ENCODE results near the gene GLUL.
"Not testable (repeated sequence)": the region's sequence is repeated elsewhere in the genome, so short reads cannot be mapped to it uniquely, and the experiment has no call there.

The GLUL gene

GRCh38 chr1:182359645-182360044 lies 31.9 kb downstream of the GLUL start:
- DNase-seq, result no peak

GRCh38 chr1:182357913-182358312 lies 33.7 kb downstream of the GLUL start:
- DNase-seq, result no peak

GRCh38 chr1:182357171-182357570 lies 34.4 kb downstream of the GLUL start:
- DNase-seq, result no peak

GRCh38 chr1:182355723-182356098 lies 35.9 kb downstream of the GLUL start:
- no peak for DNase-seq

- no peak for DNase-seq
These were observed 39.7 kb downstream of the GLUL start for GRCh38 chr1:182351790-182352364.

- no peak for DNase-seq
These were observed 40.8 kb downstream of the GLUL start for GRCh38 chr1:182350839-182351238.

DNA sequence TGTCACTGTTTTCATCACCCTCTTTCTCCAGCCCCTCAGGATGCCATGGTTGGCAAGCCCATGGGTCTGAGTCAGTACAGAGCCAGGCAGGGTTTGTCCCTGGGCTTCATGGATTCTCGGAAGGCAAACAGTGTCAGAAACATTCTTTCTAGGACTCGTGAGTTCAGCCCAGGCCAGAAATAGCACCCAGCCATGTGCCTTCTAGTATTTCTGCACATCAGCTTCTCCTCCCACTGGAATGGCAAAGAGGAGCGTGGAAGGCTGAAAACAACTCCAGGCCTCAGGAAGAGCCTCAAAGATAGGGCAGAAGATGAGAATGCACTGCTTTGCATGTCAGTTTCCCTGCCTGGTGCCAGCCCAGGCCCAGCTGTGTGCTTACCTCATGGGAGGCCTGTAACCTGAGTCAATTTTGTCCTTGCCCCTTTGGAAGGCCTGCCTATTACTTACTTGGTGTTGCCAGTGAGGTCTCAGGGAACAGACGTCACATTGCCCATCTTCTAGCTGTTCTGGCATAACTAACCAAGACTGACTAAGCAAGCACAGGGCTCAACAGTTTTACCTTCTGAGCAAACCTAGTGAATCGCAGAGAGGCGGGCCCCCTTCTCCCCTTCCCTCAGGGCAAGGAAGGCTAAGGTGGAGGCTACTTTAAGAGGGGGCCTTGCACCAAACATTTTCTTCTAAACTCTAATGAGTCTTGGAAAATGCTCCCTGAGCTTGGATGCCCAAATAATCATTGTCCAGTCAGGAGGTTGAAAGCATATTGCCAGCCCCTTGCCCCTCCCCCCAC lies 42.4 kb downstream of the GLUL start:
- DNase-seq, result no peak

DNA sequence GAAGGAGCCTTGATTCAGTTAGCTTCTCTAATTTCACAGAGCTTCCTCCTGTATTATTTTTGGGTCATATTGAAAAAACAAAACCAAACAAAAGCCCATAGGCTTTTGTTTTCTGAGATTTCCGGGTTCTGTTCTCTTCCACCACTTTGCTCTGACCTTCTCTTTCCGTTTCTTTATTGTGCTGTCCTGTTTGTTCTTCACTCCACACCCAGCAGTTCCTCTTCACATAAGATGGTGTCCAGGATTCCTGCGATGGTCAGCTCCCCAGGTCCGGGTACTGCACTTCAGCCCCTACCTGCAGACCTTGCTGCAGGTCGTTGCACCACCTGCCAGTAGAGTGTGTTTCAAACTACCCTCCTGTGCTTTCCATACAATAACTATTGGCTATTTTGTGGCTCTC lies 44.6 kb downstream of the GLUL start:
- no peak for DNase-seq

- no peak for DNase-seq
These were observed 51.1 kb downstream of the GLUL start for GRCh38 chr1:182340233-182341058.

DNA sequence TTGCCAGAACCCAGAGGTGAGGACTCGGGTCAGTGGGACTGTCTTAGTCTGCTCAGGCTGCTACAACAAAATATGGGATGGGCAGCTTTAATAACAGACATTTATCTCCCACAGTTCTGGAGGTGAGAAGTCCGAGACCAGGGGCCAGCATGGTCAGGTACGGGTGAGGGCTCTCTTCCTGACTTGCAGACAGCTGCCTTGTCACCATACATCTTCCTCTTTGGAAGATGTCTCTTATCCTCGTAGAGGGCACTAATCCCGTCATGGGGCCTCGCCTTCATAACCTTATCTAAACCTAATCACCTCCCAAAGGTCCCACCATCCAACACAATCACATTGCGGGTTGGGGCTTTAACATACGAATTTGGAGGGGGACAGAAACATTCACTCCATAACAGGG lies 51.9 kb downstream of the GLUL start:
- DNase-seq, result no peak

GRCh38 chr1:182338806-182339370 lies 52.7 kb downstream of the GLUL start:
- DNase-seq, result no peak

DNA sequence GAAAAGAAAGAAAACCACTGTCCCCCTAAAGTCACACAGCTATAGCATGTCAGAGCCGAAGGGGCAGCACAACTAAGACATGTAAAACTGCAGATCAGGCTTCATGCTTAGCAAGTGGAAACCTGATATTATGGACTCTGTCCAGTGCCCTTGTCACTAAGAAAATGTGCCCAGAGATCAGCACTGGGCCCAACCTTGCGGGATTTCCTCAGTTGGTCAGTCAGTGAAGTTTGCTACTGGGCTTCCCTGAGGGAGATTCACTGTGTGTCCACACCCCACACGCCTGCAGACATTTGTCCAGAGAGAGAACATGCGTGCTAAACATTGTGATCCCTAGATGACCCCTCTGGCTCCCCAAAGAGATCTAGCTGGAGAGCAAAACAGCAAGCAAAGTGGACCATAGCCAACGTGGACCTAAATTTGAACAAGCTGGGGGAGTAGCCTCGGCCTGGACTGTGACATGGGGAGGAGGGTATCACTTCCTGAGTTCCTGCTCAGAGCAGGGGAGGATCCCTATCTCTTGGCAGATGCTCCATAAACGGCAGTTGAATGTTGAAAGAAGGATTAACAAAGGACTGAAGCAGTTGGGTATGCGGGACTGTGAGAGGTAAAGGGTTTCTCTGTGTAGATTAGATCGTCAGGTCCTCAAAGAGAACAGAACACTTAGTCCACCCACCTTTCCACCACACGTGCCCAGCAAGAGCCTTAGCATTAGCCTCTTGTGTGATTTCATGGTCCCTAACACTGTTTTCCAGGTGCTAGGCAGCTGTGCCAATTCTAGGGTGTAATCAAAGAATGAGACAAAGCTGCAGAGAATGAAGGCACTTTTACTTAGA lies 53.6 kb downstream of the GLUL start:
- no peak for DNase-seq

DNA sequence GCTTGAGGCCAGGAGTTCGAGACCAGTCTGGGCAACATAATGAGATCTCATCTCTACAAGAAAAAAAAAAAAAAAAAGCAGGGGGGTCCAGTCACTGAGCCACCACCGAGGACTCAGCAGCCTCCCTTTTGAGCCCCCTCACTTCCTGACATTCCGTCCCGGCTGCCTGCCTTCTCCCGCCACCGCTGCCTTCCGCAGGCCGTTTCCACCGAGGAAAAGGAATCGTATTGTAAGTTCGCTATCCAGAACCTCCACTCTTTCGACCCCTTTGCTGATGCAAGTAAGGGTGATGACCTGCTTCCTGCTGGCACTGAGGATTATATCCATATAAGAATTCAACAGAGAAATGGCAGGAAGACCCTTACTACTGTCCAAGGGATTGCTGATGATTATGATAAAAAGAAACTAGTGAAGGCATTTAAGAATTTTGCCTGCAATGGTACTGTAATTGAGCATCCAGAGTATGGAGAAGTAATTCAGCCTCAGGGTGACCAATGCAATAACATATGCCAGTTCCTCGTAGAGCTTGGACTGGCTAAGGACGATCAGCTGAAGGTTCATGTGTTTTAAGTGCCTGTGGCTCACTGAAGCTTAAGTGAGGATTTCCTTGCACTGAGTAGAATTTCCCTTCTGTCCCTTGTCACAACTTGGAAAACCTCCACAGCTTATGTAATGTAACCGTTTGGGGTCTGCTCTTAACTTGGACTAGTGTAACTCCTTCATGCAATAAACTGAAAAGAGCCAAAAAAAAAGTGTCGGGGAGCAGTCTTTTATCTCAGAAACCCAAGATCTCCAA lies 55.6 kb downstream of the GLUL start:
- DNase-seq, result no peak

- DNase-seq, result not testable (repeated sequence)
These were observed 58.5 kb downstream of the GLUL start for GRCh38 chr1:182333071-182333571.

GRCh38 chr1:182332261-182333060 lies 59.1 kb downstream of the GLUL start:
- no peak for DNase-seq
